Choroid plexus epithelial cell (primary cell): ENCODE results near the gene MKLN1.

ENCODE experiments used
- DNase-seq: peaks from one replicate; pipeline ENCODE4 v3.0.0-alpha.2; 2010; ENCODE audit warnings: low read depth
- H3K4me3 ChIP-seq: 2 replicates; pipeline ENCODE4 v1.5.1; 2011; ENCODE audit warnings: low read depth, mild to moderate bottlenecking, control low read depth, low read length, moderate library complexity
- CTCF ChIP-seq: conservative IDR thresholded peaks from 2 replicates; pipeline ENCODE4 v1.5.1; 2011; ENCODE audit warnings: low read depth, mild to moderate bottlenecking, control low read depth, inconsistent platforms, low read length, moderate library complexity

The MKLN1 gene

GRCh38 chr7:131506597-131506996 lies 178.9 kb downstream of the MKLN1 start:
- no peak for DNase-seq
- TF ChIP-seq CTCF: no peak
- H3K4me3 ChIP-seq: no peak overlapping the region

- DNase-seq: peak; percentile 78
- peak; percentile 92 for TF ChIP-seq CTCF
- H3K4me3 ChIP-seq: no peak overlapping the region
These were observed 180.1 kb downstream of the MKLN1 start for GRCh38 chr7:131507592-131508331.

GRCh38 chr7:131508754-131509486 lies 181.2 kb downstream of the MKLN1 start:
- no peak overlapping the region for H3K4me3 ChIP-seq
- no peak for TF ChIP-seq CTCF
- no peak for DNase-seq

GRCh38 chr7:131509781-131510180 lies 182.1 kb downstream of the MKLN1 start:
- no peak overlapping the region for H3K4me3 ChIP-seq
- no peak for DNase-seq
- TF ChIP-seq CTCF: no peak

GRCh38 chr7:131511071-131511470 lies 183.4 kb downstream of the MKLN1 start:
- no peak overlapping the region for H3K4me3 ChIP-seq
- DNase-seq: no peak
- TF ChIP-seq CTCF: no peak

GRCh38 chr7:131511774-131512535 lies 184.3 kb downstream of the MKLN1 start:
- H3K4me3 ChIP-seq: no peak overlapping the region
- TF ChIP-seq CTCF: no peak
- DNase-seq: no peak
